K562 (cell line): ENCODE results near the gene STMN3. TPM values are rescaled to one million over a fixed set of nuclear protein-coding genes. Genes with fewer than 3 reads are reported as not detected.
A peak's percentile ranks its signal among the peaks of the same experiment; 100 is the strongest.

Experiments used
- ATAC-seq: fragments of 200-7000 bp; cut with Tn5 transposase; 3 replicates; pipeline ENCODE4 v1.9.1; 2020; ENCODE audit warnings: moderate library complexity
- BruUV-seq: library from RNA; stranded (reverse); fragments of 400-500 nt; replicated peaks from 2 replicates; lab custom pipeline; 2021; lab: Mats Ljungman, UMichigan
- CTCF ChIA-PET: fragments of 300-600 bp; formaldehyde crosslinking; extraction: SDS; loops from one replicate; lab custom pipeline; 2021; ENCODE audit warnings: low intra/inter-chr PET ratio; lab: Yijun Ruan, JAX
- POLR2A ChIA-PET: fragments of 300-600, 350-650 bp; sonication (Branson Sonifier 250); formaldehyde crosslinking; extraction: SDS; loops from one replicate; lab custom pipeline; 2021; ENCODE audit warnings: antibody characterized with exemption, inconsistent platforms; lab: Yijun Ruan, JAX
- DNase-seq, 4 experiments: peaks; one replicate each; pipeline versions ENCODE4 v3.0.0 to v3.0.0-alpha.2; 2011 to 2018; ENCODE audit warnings: low spot score in 3 of 4, mixed read lengths in 3 of 4; ENCODE audit errors: extremely low read depth in 1 of 4
- FAIRE-seq: peaks from 2 replicates; lab custom pipeline; 2011; peaks lifted over from hg19 to GRCh38; lab: Jason Lieb, UNC
- H2AFZ ChIP-seq: 2 replicates; pipeline ENCODE4 v1.6.0; 2011; ENCODE audit warnings: low read depth, low read length, control low read depth, inconsistent platforms
- H3K27ac ChIP-seq: fragments of 200-600 bp; 3 replicates; pipeline ENCODE4 v1.8.0; 2011; ENCODE audit warnings: low read depth, mild to moderate bottlenecking, control low read depth, inconsistent platforms, low read length, moderate library complexity, mixed read lengths; ENCODE audit errors: extremely low read depth
- H3K27me3 ChIP-seq, 2 experiments: fragments of 300-600 bp in 1 of 2; 2 replicates in 1 of 2; 3 replicates in 1 of 2; pipeline versions ENCODE4 v1.6.0 to v1.8.0; 2011; ENCODE audit warnings: inconsistent platforms in 2 of 2, low read length in 2 of 2, mild to moderate bottlenecking in 1 of 2, mixed read lengths in 1 of 2, moderate library complexity in 1 of 2; ENCODE audit not compliant: control insufficient read depth in 2 of 2, insufficient read depth in 2 of 2
- H3K36me3 ChIP-seq: fragments of 300-600 bp; 3 replicates; pipeline ENCODE4 v1.8.0; 2011; ENCODE audit warnings: mild to moderate bottlenecking, low read length, inconsistent platforms; ENCODE audit not compliant: control insufficient read depth, insufficient read depth
- H3K4me1 ChIP-seq, 2 experiments: fragments of 200-600 bp in 1 of 2; replicated peaks in 1 of 2; 2 replicates in 1 of 2; 3 replicates in 1 of 2; pipeline versions ENCODE4 v1.5.1 to v1.8.0; 2011; ENCODE audit warnings: inconsistent platforms in 2 of 2, low read length in 2 of 2, mild to moderate bottlenecking in 1 of 2, mixed read lengths in 1 of 2, moderate library complexity in 1 of 2; ENCODE audit not compliant: control insufficient read depth in 2 of 2, insufficient read depth in 2 of 2
- H3K4me2 ChIP-seq: 2 replicates; pipeline ENCODE4 v1.6.1; 2011; ENCODE audit warnings: low read length, control low read depth, inconsistent platforms, mixed read lengths; ENCODE audit not compliant: insufficient read depth
- H3K4me3 ChIP-seq: fragments of 200-600 bp; sonication (generic), shearing (Covaris generic); 2 replicates; pipeline ENCODE4 v1.5.1; 2016; ENCODE audit warnings: control low read depth, inconsistent platforms
- H3K79me2 ChIP-seq: fragments of 200-600 bp; 3 replicates; pipeline ENCODE4 v1.8.0; 2011; ENCODE audit warnings: low read length, inconsistent platforms; ENCODE audit not compliant: control insufficient read depth, insufficient read depth
- H3K9ac ChIP-seq, 2 experiments: 2 replicates each; pipeline versions ENCODE4 v1.6.0 to v1.6.1; 2011; ENCODE audit warnings: low read depth in 2 of 2, low read length in 2 of 2, control low read depth in 1 of 2, inconsistent platforms in 1 of 2, mild to moderate bottlenecking in 1 of 2, mixed read lengths in 1 of 2; ENCODE audit not compliant: insufficient read depth in 1 of 2
- H3K9me1 ChIP-seq: one replicate; pipeline ENCODE4 v1.6.0; 2011; ENCODE audit warnings: inconsistent platforms, mild to moderate bottlenecking, low read length, moderate library complexity; ENCODE audit not compliant: control insufficient read depth, insufficient read depth
- H3K9me3 ChIP-seq: replicated peaks from 2 replicates; pipeline ENCODE4 v1.5.1; 2011; ENCODE audit warnings: low read depth, low read length, inconsistent platforms; ENCODE audit not compliant: control insufficient read depth, insufficient read depth
- H4K20me1 ChIP-seq: replicated peaks from 2 replicates; pipeline ENCODE4 v1.6.1; 2011; ENCODE audit warnings: low read length, inconsistent platforms, mixed read lengths; ENCODE audit not compliant: control insufficient read depth, insufficient read depth
- CREB5 ChIP-seq: fragments of 250-450 bp; sonication (Bioruptor Pico); IDR thresholded peaks from 2 replicates; pipeline ENCODE4 v1.5.0; 2020; ENCODE audit warnings: mild to moderate bottlenecking
- CREM ChIP-seq: IDR thresholded peaks from 2 replicates; pipeline ENCODE4 v1.6.1; 2014; ENCODE audit warnings: antibody characterized with exemption, low read depth
- CXXC5 ChIP-seq: fragments of 250-450 bp; sonication (Bioruptor Pico); IDR thresholded peaks from 2 replicates; pipeline ENCODE4 v1.8.0; 2022; ENCODE audit warnings: inconsistent platforms, mild to moderate bottlenecking, moderate library complexity
- DDX20 ChIP-seq: fragments of 450-650 bp; IDR thresholded peaks from 2 replicates; pipeline ENCODE4 v1.6.1; 2016; ENCODE audit warnings: missing genetic modification characterization, low read depth, mild to moderate bottlenecking, missing compliant biosample characterization, moderate library complexity
- ESRRB ChIP-seq: fragments of 250-450 bp; sonication (Bioruptor Pico); IDR thresholded peaks from 2 replicates; pipeline ENCODE4 v1.5.0; 2020; ENCODE audit warnings: mild to moderate bottlenecking, moderate library complexity, borderline replicate concordance
- KDM1A ChIP-seq, 2 experiments: fragments of 450-650 bp; IDR thresholded peaks; 2 replicates each; pipeline ENCODE4 v1.6.1; 2016; ENCODE audit warnings: mild to moderate bottlenecking in 2 of 2
- MECOM ChIP-seq: fragments of 250-450 bp; sonication (Bioruptor Pico); IDR thresholded peaks from 2 replicates; pipeline ENCODE4 v1.8.0; 2022; ENCODE audit warnings: inconsistent platforms
- MEF2A ChIP-seq: IDR thresholded peaks from 2 replicates; pipeline ENCODE4 v1.6.1; 2011; ENCODE audit warnings: low read depth, mild to moderate bottlenecking, low read length, moderate library complexity; ENCODE audit not compliant: control insufficient read depth
- POLR2G ChIP-seq: fragments of 200-400 bp; formaldehyde crosslinking; IDR thresholded peaks from 2 replicates; pipeline ENCODE4 v1.6.1; 2017; ENCODE audit warnings: low read depth, mild to moderate bottlenecking, antibody characterized with exemption, low read length, moderate library complexity
- RBFOX2 ChIP-seq: fragments of 200-400 bp; formaldehyde crosslinking; IDR thresholded peaks from 2 replicates; pipeline ENCODE4 v1.6.1; 2017; ENCODE audit warnings: low read depth, mild to moderate bottlenecking, low read length, moderate library complexity
- SMARCC2 ChIP-seq: fragments of 450-650 bp; IDR thresholded peaks from 2 replicates; pipeline ENCODE4 v1.6.1; 2017; ENCODE audit warnings: antibody characterized with exemption, moderate library complexity, mild to moderate bottlenecking, low read depth
- ZBTB33 ChIP-seq: sonication (generic); formaldehyde crosslinking; IDR thresholded peaks from 2 replicates; pipeline ENCODE4 v1.8.1; 2023; ENCODE audit warnings: mild to moderate bottlenecking, missing genetic modification reagents
- ZEB2 ChIP-seq: fragments of 450-650 bp; IDR thresholded peaks from 2 replicates; pipeline ENCODE4 v1.6.1; 2016
- WGBS: fragments of 100-300 bp; shearing (Covaris generic); methylation state at CpG from one replicate; pipeline ENCODE4 v1.1.6; 2016; ENCODE audit warnings: low coverage, mixed read lengths; ENCODE audit not compliant: insufficient coverage; ENCODE audit errors: missing lambda C conversion rate; 5-methylcytosine and 5-hydroxymethylcytosine counted together
- in situ Hi-C: fragments of 300-500 bp; cut with MboI; formaldehyde crosslinking; loops from 4 replicates; pipeline ENCODE4 v1.15.0; 2018; ENCODE audit warnings: inconsistent platforms, mixed read lengths
- intact Hi-C: fragments of 100-400 bp; cut with micrococcal nuclease; formaldehyde crosslinking; loops from 2 replicates; pipeline ENCODE4 v1.14.2; 2022
- polyA plus RNA-seq, 8 experiments: library from polyadenylated mRNA; depleted of rRNA in 4 of 8; stranded (reverse) in 5 of 8; unstranded in 3 of 8; fragments of >200 nt; fragmentation: Nextera tagmentation in 2 of 8; fragmentation: Illumina TruSeq in 1 of 8; extraction: Ambion mirVana in 2 of 8; extraction: Trizol in 1 of 8; gene quantifications; 2 replicates each; pipeline versions ENCODE4 v1.2.1 to v1.2.3, GENCODE V29; 2011 to 2014; ENCODE audit warnings: inconsistent platforms in 1 of 8, missing spikeins in 1 of 8
- total RNA-seq, 7 experiments: library from RNA; depleted of rRNA in 6 of 7; stranded (reverse); fragments of >200 nt in 6 of 7; fragmentation: Illumina TruSeq in 2 of 7; extraction: Trizol in 2 of 7; gene quantifications; 2 replicates each; pipeline versions ENCODE4 v1.2.1 to v1.2.3, GENCODE V29; 2011 to 2021; ENCODE audit warnings: low replicate concordance in 1 of 7

Gene STMN3
- total and polyA plus RNA-seq, 9 of the 15 experiments (the other 6 are each of a cell fraction or from before 2014, with no cell fraction given), result 0.70 to 65.6 (median 29.4) TPM

GRCh38 chr20:63680427-63680826, 27.2 kb upstream of the STMN3 start:
- Histone ChIP-seq H2AFZ (no peak overlapping the region), H3K27me3 (no peaks in the 10 kb centered on the region), H3K4me3 (no peak overlapping the region), H3K9me1 (no peaks in the 10 kb centered on the region), H3K9me3 (no peaks in the 10 kb centered on the region), H3K4me2 (no peak overlapping the region), H3K4me1 (peaks cover 0 to 35% of the 10 kb centered on the region in 2 experiments; a peak in 2 of 5 replicates), H3K9ac (no peak overlapping the region), H3K36me3 (peaks cover 71% of the 10 kb centered on the region; the same call in 2 of the 3 replicates), H3K79me2 (no peaks in the 10 kb centered on the region), H4K20me1 (no peaks in the 10 kb centered on the region), H3K27ac (no peak overlapping the region)
- intact Hi-C loops (no loop called here), in situ Hi-C loops (no loop called here)
- no TSS peak for BruUV-seq
- TF ChIP-seq RBFOX2 (0 out of 2 replicates have a peak, but pooled peaks have one; percentile 8), CXXC5 (CRISPR knock-in tag) (no peak), KDM1A (IDR thresholded peaks at IDR 0.05) (no peak)
- DNase-seq (no peak), ATAC-seq (no peak), FAIRE-seq (no peak)
- ChIA-PET CTCF (no interaction called here), POLR2A (interaction anchor here (1.6 kb wide), 1 partner anchor 22 kb away, joined by 3 read pairs; the partner anchor contains the start of gene RTEL1)
- WGBS, result 92% methylated on average over 12 of the region's 13 CpGs

- Histone ChIP-seq H4K20me1 (no peaks in the 10 kb centered on the region), H3K36me3 (peaks cover 74% of the 10 kb centered on the region; the same call in 2 of the 3 replicates), H3K79me2 (no peaks in the 10 kb centered on the region), H2AFZ (no peak overlapping the region), H3K9ac (no peak overlapping the region), H3K9me3 (no peaks in the 10 kb centered on the region), H3K4me1 (peaks cover 0 to 31% of the 10 kb centered on the region in 2 experiments; a peak in 2 of 5 replicates), H3K27me3 (no peaks in the 10 kb centered on the region), H3K9me1 (no peaks in the 10 kb centered on the region), H3K4me2 (no peak overlapping the region), H3K4me3 (no peak overlapping the region), H3K27ac (no peak overlapping the region)
- DNase-seq (no peak), FAIRE-seq (no peak), ATAC-seq (no peak)
- ChIA-PET CTCF (no interaction called here), POLR2A (no interaction called here)
- BruUV-seq, result no TSS peak
- 83% methylated on average over 16 of the region's 19 CpGs for WGBS
- intact Hi-C loops (no loop called here), in situ Hi-C loops (no loop called here)
- TF ChIP-seq DDX20 (tag) (no peak), CREM (no peak), ZEB2 (no peak), SMARCC2 (no peak), RBFOX2 (peak; percentile 9; the same call in 1 of the 2 replicates), CREB5 (CRISPR knock-in tag) (no peak), MECOM (CRISPR knock-in tag) (no peak), ESRRB (CRISPR knock-in tag) (no peak), ZBTB33 (no peak), MEF2A (no peak), POLR2G (peak; percentile 43; the same call in 1 of the 2 replicates)
Measured at GRCh38 chr20:63679799-63680305, 26.6 kb upstream of the STMN3 start.
